GM18505 (cell line): ENCODE measurements around the gene NDUFAF7.
"Not testable (repeated sequence)": the region's sequence is repeated elsewhere in the genome, so short reads cannot be mapped to it uniquely, and the experiment has no call there.

Experiments used
- ATAC-seq: cut with Tn5 transposase; IDR thresholded peaks from one replicate; pipeline ENCODE4 v1.9.1; 2021; ENCODE audit not compliant: unreplicated experiment
- POLR2A ChIP-seq: IDR thresholded peaks from 4 replicates; pipeline ENCODE4 v1.6.1; 2011; ENCODE audit warnings: borderline replicate concordance; ENCODE audit not compliant: insufficient read depth, insufficient read length; ENCODE audit errors: extremely low read depth

NDUFAF7 gene

DNA sequence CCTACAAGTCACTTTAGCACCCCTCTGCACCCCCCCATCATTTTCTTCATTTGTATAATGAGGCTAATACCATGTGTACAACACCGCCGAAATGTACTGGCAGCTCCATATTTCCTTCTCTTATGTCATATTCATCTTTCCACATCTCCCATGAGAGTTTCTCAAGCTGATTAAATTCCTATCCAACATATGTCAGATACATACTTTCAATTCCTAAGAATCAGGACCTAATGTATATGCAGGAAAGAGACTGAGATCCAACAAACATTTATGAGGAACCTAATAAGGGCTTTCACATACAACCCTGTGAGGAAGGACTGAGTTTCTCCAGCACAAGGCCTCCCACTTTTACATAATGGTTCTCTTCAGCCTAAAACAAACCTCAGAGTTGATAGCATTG lies 51.3 kb downstream of the NDUFAF7 start:
- no peak for TF ChIP-seq POLR2A
- ATAC-seq, result no peak

- ATAC-seq, result no peak
- no peak for TF ChIP-seq POLR2A
Measured at GRCh38 chr2:37283207-37283606, 51.7 kb downstream of the NDUFAF7 start.

DNA sequence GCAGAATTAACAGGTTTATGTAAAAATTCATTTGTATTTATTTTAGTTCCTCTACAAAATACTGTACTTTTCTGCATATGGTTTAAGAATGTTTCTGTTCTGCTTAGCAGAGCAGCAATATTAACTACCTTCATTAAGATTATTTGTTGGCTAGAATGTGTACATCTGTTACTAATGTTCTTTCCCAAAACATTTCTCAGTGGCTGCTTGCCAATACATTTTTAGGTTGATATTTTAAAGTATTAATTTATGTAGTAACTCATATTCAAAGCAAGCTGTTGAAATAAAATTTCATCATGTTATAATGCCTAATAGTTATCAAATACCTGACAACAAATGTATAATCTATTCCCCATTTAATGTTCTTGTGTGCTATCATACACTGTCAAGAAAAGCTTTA lies 52.9 kb downstream of the NDUFAF7 start:
- no peak for ATAC-seq
- TF ChIP-seq POLR2A, result no peak

GRCh38 chr2:37287966-37288365 lies 56.5 kb downstream of the NDUFAF7 start:
- TF ChIP-seq POLR2A, result no peak
- ATAC-seq, result no peak

DNA sequence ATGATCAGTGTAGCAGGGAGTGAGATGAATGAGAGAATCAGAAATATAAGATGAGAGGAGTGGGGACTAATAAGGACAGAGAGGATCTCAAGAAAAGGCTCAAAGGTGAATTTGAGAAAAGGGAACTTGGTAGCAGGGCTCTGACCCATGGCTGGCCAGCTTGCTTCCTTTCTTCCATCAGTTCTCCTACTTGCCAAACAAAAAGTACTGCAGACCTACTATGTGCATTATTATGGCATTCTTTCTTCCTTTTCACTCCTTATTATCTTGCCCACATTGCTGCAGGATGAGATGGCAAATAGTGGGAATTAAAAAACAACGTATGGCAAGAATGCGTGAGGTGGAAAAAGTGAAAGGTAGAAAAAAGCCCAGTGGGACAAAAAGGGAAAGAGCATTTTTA lies 60.2 kb downstream of the NDUFAF7 start:
- ATAC-seq, result no peak
- no peak for TF ChIP-seq POLR2A

DNA sequence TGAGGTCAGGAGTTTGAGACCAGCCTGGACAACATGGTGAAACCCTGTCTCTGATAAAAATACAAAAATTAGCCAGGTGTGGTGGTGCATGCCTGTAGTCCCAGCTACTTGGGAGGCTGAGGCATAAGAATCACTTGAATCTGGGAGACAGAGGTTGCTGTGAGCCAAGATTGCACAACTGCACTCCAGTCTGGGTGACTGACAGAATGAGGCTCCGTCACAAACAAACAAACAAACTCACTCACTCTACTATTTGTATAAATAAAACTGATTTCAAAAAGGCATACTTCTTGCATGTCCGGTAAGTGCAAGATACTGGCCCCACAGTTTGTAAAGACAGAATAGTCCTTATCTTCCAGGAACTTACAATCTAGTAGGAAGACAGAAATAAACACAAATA lies 63.4 kb downstream of the NDUFAF7 start:
- not testable (repeated sequence) for ATAC-seq

GRCh38 chr2:37295469-37296073 lies 64.1 kb downstream of the NDUFAF7 start:
- ATAC-seq, result no peak
- no peak for TF ChIP-seq POLR2A

- no peak for ATAC-seq
- TF ChIP-seq POLR2A, result no peak
Measured at GRCh38 chr2:37297632-37298031, 66.2 kb downstream of the NDUFAF7 start.
